PC-3 (cell line): ENCODE results near the gene CLIC1.

Experiments used
- EZH2 ChIP-seq: fragments of 300-600 bp; sonication (generic); IDR thresholded peaks from one replicate; pipeline ENCODE4 v1.6.1; 2017; ENCODE audit warnings: antibody characterized with exemption, mild to moderate bottlenecking, low read length; ENCODE audit not compliant: unreplicated experiment
- TF ChIP-seq, protein P1 (sequence below): fragments of 300-600 bp; sonication (generic); conservative IDR thresholded peaks from 2 replicates; pipeline ENCODE4 v1.5.1; 2017; ENCODE audit warnings: antibody characterized with exemption, low read depth, mild to moderate bottlenecking, low read length

DNA sequence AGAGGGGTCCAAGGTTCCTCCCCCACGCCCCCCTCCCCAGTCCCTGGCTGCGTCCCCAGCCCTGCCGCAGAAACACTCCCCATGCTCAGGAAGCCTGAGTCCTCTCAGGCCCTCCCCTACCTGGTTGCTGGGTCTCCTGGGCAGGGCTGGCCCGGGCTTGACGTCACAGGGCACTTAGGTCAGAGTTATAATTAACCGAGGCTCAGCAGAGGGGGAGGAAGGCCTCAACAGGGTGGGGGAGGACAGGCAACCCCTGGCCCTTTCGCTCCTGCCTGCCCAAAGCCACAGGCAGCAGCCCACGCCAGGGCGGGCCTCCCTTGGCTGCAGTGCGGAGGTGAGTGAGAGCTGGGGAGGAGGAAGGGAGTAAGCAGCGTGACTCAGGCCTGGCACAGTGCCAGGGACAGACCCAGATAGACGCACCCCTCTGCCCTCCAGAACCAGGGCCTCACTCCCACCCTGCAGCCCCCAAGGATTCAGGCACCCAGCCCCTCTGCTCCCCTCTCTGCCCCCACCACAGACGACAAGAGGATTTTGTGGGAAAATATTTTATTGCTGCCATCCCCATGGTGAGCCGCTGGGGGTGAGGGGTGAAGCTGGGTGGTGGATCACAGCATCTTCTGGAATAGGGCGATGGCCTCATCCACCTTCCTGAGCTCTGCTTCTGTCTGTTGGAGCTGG, 40.8 kb upstream of the CLIC1 start, which contains the start of gene VWA7:
- TF ChIP-seq, protein P1, sequence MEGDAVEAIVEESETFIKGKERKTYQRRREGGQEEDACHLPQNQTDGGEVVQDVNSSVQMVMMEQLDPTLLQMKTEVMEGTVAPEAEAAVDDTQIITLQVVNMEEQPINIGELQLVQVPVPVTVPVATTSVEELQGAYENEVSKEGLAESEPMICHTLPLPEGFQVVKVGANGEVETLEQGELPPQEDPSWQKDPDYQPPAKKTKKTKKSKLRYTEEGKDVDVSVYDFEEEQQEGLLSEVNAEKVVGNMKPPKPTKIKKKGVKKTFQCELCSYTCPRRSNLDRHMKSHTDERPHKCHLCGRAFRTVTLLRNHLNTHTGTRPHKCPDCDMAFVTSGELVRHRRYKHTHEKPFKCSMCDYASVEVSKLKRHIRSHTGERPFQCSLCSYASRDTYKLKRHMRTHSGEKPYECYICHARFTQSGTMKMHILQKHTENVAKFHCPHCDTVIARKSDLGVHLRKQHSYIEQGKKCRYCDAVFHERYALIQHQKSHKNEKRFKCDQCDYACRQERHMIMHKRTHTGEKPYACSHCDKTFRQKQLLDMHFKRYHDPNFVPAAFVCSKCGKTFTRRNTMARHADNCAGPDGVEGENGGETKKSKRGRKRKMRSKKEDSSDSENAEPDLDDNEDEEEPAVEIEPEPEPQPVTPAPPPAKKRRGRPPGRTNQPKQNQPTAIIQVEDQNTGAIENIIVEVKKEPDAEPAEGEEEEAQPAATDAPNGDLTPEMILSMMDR = no peak
- no peak for TF ChIP-seq EZH2
